HG03342 (cell line): ENCODE results near the gene RRP36.
A peak's percentile ranks its signal among the peaks of the same experiment; 100 is the strongest.
"Not testable (repeated sequence)": the region's sequence is repeated elsewhere in the genome, so short reads cannot be mapped to it uniquely, and the experiment has no call there.

Experiments
- ATAC-seq: cut with Tn5 transposase; IDR thresholded peaks from one replicate; pipeline ENCODE4 v1.9.1; 2021; ENCODE audit warnings: mild to moderate bottlenecking, moderate library complexity; ENCODE audit not compliant: unreplicated experiment

The RRP36 gene, protein sequence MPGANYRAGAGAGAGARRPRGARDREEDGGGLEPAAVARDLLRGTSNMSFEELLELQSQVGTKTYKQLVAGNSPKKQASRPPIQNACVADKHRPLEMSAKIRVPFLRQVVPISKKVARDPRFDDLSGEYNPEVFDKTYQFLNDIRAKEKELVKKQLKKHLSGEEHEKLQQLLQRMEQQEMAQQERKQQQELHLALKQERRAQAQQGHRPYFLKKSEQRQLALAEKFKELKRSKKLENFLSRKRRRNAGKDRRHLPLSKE

DNA sequence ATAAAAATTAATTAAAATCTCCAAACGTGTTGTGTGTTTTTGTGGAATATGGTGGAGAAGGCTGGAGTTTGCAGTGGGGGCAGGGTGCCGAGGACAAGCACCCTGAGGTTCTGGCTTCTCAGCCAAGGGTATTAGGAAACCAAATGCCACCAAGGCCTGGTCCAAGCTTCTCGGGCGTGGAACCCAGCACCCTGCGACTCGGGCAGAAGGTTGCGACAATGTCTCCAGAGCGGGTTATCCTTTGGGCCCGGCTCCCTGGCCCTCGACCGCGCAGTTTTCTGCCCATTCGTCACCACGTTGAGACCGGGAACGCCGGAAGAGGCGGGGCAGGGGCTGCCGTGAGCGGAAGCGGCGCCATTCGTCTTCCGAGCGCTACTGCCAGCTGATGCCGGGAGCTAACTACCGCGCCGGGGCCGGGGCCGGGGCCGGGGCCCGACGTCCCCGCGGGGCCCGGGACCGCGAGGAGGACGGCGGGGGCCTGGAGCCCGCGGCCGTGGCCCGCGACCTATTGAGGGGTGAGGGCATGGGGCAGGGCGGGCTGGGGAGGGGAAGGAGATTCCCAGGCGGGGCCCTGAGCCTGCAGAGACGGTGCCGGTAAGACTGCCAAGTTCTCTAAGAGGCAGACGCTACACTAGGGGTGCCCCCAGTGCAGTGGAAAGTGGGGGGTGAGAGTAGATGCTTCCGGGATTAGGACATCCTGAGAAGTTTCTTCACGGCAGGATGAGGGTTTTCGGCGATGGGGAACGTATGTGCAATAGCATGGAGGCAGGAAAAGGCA lies at the start of gene RRP36:
Gene RRP36 (plus strand): TSS at position 354 of the 778 bp plus-strand sequence. CDS start 32 bp downstream, at position 386.
- peak; percentile 79 for ATAC-seq

- ATAC-seq, result no peak
These were observed 49.6 kb upstream of the RRP36 start for GRCh38 chr6:42971746-42972327.

GRCh38 chr6:42973926-42974325 lies 47.5 kb upstream of the RRP36 start:
- ATAC-seq, result no peak

DNA sequence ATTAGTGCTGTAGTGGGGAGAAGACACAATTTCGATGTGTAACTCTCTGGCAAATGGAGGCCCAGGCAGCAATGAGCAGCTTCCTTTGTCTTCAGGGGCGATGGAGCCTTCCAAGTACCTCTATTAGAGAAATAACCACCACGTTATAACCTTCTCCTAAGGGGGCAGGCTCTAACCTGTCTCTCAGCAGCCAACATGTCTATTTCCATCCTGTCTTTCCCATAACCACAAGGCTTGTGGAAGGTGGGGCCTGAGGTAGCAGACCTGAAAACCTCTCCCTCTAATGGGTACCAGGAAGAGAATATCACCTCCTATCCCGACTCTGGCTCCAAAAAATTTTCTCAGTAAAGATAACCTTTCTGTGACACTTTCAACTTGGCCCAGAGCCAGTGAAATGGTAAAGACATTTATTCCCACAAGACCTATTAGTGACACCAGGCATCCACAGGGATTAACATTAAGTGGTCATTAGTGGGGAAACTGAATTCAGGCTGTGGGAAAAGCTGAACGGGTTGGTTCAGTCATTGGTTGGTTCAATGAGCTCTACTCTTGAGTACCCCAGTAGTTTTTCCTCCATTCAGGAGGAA lies 46.4 kb upstream of the RRP36 start:
- no peak for ATAC-seq

DNA sequence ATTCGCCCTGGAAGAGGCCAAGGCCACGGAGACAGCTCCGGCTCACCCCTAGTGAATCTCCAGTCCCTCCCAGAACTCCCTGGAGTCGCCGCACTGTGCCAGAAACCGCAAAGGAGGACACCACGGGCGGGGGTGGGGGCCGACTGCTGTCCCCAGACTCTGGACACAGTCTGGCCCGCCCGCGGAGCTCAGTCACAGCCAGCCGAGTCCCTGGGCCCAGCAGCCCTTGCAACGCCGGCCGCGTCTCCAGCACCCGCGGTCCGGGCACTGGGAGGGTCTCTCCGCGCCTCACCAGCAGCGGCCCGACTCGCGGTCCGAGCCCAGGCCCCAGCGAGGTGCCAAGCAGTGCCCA lies 43.0 kb upstream of the RRP36 start:
- ATAC-seq, result peak; percentile 24

DNA sequence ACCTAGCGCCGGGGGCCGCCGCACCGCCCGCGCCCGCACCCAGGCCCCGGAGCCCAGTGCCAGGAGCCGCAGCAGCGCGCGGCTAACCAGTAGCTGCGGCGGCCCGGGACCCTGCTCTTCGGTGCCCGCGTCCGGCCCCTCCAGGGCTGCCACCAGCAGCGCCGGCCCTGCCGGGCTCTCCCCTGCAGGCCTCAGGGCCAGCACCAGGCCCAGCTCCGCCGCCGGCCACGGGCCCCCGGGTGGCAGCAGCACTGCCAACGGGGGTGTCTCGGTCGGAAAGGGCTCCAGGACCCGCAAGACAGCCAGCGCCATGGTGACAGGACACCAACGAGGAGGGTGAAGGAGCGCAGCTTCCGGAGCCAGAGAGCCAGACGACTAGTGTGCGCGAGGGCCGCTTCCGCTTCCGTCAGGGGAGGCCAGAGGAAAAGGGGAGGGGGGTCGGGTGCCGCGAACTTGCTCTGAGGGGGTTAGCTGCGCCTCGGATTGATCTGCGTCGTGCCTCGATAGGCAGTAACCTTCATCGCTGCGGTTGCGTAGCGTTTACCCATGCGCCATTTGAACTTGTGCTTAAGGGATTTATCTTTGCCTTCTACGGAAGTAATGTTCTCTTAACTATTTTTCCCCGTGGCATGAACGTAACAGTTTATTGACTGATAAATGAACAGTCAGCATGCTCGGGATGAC lies 42.4 kb upstream of the RRP36 start, which contains the start of gene PEX6:
Gene PEX6 (minus strand): TSS at position 343 of the 684 bp plus-strand sequence. CDS start 31 bp downstream, at position 312.
- ATAC-seq, result peak; percentile 92

DNA sequence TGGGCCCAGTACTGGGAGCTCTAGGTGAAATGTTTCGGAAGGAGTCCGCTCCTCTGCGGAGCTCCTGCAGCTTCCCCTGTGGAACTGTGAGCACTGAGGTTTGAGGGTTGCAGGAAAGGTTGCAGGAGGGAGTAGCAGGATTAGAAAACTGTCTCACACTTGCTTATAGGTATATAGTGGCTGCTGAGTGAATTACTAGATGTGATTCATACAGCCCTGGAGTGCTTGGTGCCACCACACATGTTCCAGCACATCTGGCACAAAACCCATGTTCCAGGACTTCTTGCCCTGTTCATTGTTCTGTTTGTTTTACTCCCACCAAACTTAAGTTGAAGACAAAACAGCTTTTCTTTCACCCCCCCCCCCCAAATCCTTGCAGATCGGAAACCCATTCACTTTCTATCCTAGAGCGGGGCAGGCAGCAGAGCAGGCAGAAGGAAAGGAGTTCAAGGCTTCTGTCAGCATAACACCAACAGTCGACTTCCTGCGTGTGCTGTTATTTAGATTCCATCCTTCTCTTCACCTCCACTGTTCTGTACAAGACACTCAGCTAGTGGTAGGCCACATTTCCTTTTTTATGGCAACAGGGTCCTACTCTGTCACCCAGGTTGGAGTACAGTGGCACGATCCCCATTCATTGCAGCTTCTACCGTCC lies 41.8 kb upstream of the RRP36 start:
- ATAC-seq, result no peak

DNA sequence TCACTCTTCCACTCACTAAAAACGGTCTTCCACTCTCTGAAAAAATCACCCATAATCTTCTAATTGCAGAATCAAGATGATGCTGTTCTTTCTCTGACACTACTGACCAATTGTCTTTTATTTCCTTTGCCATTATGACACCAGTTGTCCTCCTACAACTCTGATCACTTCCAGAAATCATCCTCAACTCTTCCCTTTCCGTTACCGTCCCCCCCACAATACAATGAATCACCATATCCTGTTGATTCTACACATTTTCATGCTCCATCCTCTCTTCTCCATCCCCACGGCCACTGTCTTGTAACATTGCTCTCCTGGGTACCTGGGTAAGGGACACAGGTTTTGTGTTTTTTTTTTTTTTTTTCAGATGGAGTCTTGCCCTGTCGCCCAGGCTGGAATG lies 39.6 kb upstream of the RRP36 start:
- ATAC-seq, result no peak

GRCh38 chr6:42984001-42984923 lies 37.2 kb upstream of the RRP36 start, which contains the start of gene PPP2R5D:
TSS of gene PPP2R5D (plus strand) at chr6:42984570. CDS start at chr6:42984678, 108 bp downstream.
- peak; percentile 95 for ATAC-seq

- ATAC-seq, result no peak
These were observed 36.4 kb upstream of the RRP36 start for GRCh38 chr6:42984924-42985475.

- no peak for ATAC-seq
These were observed 33.6 kb upstream of the RRP36 start for GRCh38 chr6:42987533-42988451.

DNA sequence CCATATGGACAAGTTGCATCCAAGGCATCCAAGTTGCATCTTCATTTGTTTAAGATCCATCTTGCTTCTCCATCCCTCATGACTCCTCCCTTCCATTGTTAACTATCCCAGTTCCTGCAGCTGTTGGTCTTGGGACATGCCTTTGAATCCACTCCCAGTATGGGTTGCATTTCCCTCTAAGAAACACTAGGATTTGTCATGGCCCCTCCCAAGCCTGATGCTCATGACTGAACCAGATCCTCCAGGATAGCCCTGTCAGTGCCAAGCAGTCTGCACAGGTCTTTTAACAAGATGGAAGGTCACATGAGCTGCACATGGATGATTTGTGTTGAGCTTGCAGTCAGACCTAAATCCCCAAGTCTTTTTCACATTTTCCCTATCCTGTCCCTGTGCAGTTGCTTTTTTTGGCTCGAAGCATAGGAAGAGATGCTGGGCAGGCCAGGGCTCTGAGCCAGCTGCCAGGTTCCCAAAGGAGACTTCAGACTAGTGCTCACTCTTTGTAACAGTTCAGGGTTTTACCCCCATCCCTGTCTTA lies 32.9 kb upstream of the RRP36 start:
- no peak for ATAC-seq

DNA sequence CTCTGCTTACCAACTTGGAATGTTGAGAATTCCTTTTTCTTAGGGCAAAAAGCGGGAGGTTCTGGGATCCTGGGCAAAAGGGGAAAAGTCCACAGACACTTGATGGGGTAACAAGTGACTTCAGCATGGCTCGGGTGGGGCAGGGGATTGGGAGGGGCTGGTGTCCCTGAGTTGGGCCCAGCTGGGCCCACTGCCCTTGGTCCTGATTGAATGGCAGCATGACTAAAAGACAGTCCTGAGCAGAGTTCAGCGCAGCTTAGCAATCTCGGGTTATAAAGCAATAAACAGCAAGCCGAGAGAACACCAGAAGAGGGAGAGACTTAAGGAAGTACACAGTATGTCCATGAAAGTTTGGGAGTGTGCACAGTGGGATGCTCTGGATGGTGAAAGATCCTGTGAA lies 31.5 kb upstream of the RRP36 start:
- ATAC-seq, result no peak

GRCh38 chr6:42993445-42993844 lies 28.0 kb upstream of the RRP36 start:
- no peak for ATAC-seq

- no peak for ATAC-seq
These were observed 24.9 kb upstream of the RRP36 start for GRCh38 chr6:42996513-42996912.

GRCh38 chr6:42998205-42998604 lies 23.2 kb upstream of the RRP36 start:
- not testable (repeated sequence) for ATAC-seq

- ATAC-seq, result no peak
These were observed 19.6 kb upstream of the RRP36 start for GRCh38 chr6:43001843-43002242.

DNA sequence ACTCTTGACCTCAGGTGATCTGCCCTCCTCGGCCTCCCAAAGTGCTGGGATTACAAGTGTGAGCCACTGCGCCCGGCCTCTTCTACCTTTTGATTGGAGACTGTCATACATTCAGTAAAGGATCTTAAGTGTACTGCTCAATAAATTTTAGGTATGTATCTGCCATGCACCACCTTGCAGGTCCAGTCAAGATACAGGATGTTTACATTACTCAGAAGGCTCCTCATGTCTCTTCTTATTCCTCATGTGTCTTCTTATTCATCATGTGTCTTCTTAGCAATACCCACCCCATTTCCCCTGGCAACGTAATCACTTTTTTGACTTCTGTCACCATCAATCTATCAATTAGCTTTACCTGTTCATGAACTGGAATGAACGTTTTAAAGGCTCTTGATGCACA lies 15.6 kb upstream of the RRP36 start:
- no peak for ATAC-seq
